H54 (cell line): Measurements from ENCODE around the gene SLC19A3.
A peak's percentile ranks its signal among the peaks of the same experiment; 100 is the strongest.
"Not testable (repeated sequence)": the region's sequence is repeated elsewhere in the genome, so short reads cannot be mapped to it uniquely, and the experiment has no call there.

ENCODE experiments used
- DNase-seq: peaks from one replicate; pipeline ENCODE4 v3.0.0; 2011; ENCODE audit warnings: low spot score, mixed read lengths; ENCODE audit not compliant: insufficient read length
- FAIRE-seq: peaks from 3 replicates; lab custom pipeline; 2011; peaks lifted over from hg19 to GRCh38; lab: Jason Lieb, UNC
- POLR2A ChIP-seq: IDR thresholded peaks from 2 replicates; pipeline ENCODE4 v1.6.1; 2011; ENCODE audit warnings: low read depth, mild to moderate bottlenecking, low read length

The SLC19A3 gene

GRCh38 chr2:227671170-227671905 lies 46.5 kb downstream of the SLC19A3 start:
- no peak for TF ChIP-seq POLR2A
- no peak for DNase-seq
- FAIRE-seq = no peak

DNA sequence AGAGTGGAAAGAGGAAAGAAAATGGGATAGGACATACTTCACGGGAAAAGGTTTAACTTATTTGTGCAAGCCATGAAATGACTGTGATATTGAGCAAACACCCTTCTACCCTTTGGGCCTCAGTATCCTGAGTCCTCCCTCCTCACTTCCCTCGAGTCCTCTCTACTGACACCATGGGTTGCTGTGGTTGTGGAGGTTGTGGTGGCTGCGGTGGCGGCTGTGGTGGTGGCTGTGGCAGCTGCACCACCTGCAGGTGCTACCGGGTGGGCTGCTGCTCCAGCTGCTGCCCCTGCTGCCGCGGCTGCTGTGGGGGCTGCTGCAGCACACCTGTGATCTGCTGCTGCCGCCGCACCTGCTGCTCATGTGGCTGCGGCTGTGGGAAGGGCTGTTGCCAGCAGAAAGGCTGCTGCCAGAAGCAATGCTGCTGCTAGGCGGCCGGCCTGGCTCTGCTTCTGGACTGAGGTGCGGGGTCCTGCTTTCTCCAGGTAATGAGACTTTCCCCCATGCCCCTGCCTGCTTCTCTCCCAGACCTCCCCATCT lies 51.1 kb downstream of the SLC19A3 start, which contains the start of gene SCYGR5:
Gene SCYGR5, plus strand, starts transcription at position 174 of the 540 bp plus-strand sequence. Its CDS starts 0 bp downstream, at position 174.
- not testable (repeated sequence) for FAIRE-seq, DNase-seq

DNA sequence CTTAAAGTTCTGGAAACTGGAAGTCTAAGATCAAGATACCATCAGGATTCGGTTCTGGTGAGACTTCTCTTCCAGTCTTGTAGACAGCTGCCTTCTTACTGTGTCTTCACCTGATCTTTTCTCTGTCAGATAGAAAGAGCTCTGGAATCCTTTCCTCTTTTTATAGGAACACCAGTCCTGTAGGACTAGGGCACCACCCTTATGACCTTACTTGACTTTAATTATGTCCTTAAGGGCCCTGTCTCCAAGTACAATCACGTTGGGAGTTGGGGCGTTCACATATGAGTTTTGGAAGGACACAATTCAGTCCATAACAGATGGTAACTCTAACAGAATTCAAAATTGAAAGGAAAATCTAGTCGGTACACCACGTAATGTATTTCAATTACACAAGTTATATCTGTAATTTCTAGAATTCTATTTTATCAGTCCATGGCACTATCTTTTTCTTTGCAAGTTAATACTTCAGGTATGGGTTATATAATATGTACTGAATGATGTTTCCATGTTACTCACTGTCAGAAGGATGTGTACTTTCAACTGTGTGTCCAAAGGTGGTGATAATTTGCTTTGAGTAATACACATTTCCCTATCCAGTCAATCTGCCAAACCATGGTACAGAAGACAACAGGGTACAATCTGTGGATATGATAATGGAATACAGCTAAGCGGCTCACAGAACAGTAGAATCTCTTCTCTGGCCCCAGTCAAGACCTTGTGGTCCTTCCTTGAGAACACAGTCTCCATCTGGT lies 52.5 kb downstream of the SLC19A3 start:
- TF ChIP-seq POLR2A = no peak
- DNase-seq (no peak), FAIRE-seq (no peak)

GRCh38 chr2:227661827-227662226 lies 56.0 kb downstream of the SLC19A3 start:
- no peak for DNase-seq
- no peak for TF ChIP-seq POLR2A
- no peak for FAIRE-seq

GRCh38 chr2:227661025-227661649 lies 56.7 kb downstream of the SLC19A3 start:
- TF ChIP-seq POLR2A = no peak
- DNase-seq = no peak
- no peak for FAIRE-seq

GRCh38 chr2:227657199-227657845 lies 60.5 kb downstream of the SLC19A3 start:
- FAIRE-seq = no peak
- DNase-seq = no peak
- no peak for TF ChIP-seq POLR2A

GRCh38 chr2:227655454-227655853 lies 62.4 kb downstream of the SLC19A3 start:
- FAIRE-seq = peak; percentile 81
- peak; percentile 65 for DNase-seq
- no peak for TF ChIP-seq POLR2A

DNA sequence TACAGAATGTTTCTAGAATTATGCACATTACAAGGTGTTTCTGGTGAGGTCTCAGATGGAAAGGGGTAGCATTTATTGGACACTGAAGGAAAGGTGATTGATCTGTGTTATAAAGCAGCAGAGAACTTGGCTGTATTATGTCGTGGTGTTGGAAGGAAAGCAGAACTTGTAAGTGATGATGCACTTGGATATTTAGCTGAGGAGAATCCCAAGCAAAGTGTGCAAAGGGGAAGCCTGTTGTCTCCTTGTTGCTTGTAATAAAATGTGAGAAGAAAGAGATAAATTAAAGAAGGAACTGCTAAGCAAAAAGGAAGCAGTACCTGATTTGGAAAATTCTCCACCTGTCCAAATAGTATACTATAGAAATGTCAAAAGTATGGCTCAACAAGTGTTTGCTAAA lies 63.4 kb downstream of the SLC19A3 start:
- FAIRE-seq = no peak
- DNase-seq = no peak
- TF ChIP-seq POLR2A = no peak

DNA sequence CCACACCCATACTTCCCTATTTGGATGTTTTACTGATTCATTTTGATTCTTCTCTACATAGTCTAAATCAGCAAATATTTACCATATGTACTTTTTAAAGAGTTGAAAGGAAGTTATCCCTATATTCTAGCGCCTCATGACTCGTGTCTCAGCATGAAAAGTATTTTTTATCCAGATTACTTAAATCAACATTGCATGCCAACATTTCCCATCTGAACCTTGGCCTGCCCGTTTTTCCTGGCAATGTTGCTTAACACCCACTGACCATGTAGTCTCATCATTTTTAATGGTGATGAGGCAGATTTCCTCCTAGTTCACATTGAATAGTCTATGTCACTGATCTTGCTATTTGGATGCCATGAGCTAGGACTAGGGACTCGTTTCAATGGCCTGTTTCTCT lies 64.4 kb downstream of the SLC19A3 start:
- FAIRE-seq (no peak), DNase-seq (no peak)
- no peak for TF ChIP-seq POLR2A

- no peak for TF ChIP-seq POLR2A
- FAIRE-seq (no peak), DNase-seq (no peak)
These were observed 73.8 kb downstream of the SLC19A3 start for GRCh38 chr2:227643990-227644551.

DNA sequence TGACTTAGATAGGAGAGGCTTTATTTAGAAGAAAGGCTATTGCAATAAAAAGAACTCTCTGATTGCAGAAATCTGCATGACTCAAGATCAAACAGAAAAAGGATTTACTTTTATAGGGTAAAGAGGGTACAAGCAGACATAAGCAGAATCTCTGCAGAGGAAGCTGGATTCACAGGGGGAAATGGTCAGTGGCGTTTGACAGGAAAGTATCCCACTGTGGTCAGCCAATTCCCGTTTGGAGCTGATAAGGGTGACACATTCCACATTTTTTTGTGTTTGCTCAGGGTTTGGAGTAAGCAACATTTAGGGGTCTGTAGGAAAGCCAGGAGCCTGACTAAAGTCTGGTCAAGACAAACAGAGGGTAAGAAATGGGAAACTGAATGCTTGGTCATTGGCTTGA lies 75.2 kb downstream of the SLC19A3 start:
- FAIRE-seq (no peak), DNase-seq (no peak)
- no peak for TF ChIP-seq POLR2A

DNA sequence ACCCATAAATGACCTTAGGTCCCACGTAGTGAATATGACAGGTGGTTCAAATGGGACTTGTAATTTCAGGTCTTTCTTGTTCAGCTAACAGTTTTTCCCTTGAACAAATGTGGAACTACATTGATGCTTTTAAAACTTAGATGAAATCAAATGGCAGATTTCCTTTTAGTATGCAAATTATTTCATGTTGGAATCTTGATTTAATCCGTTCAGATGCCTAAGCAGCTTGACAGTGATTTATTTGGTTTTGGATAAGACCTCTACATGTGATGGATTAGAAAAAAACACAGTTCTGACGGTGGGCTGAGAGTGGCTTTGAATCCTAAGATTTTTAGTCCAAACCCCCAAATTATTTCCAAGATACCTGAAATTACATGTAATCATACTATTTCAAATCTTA lies 83.6 kb downstream of the SLC19A3 start:
- DNase-seq = no peak
- no peak for TF ChIP-seq POLR2A
- FAIRE-seq = no peak
